H4 (cell line): ENCODE data around the gene ERC2. TPM values are rescaled to one million over a fixed set of nuclear protein-coding genes. Genes with fewer than 3 reads are reported as not detected.

Experiments
- DNase-seq: peaks from one replicate; pipeline ENCODE4 v3.0.0-alpha.2; 2015; ENCODE audit warnings: low spot score
- total RNA-seq: library from RNA; depleted of rRNA; stranded (reverse); fragments of >200 nt; shearing (Covaris generic); gene quantifications from 2 replicates; pipeline ENCODE4 v1.2.3, GENCODE V29; 2014

The ERC2 gene
- total RNA-seq, 1 experiment from 2014 or later: 1.6 TPM

DNA sequence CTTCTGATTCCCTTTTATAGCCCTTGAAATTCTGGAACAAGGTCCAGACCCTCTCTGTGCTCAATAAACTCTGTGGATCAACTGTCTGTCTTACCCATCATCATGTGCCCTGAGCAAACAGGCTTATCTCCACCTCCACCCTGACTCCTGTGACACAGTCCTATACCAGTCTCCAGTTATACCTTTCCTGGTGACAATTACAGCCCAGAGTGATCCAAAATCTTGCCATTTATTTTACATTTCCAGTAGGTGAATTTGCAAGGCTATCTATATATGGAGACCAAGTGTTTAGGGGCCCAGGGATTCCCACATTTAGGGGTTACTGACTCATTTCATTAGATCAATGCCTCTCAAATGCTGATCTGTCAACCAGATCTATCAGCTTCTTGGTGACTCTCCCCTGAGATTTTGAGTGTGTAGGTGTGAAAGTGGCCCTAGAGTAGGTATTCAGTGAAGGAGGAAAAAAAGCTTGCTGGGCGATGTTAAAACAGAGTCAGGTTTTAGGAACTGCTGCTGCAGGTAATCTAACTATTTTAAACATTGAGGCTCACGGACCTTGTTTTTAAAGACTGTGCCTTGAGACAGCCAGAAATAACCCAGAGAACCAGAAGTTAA is 751.5 kb downstream of the ERC2 start:
- DNase-seq: no peak

DNA sequence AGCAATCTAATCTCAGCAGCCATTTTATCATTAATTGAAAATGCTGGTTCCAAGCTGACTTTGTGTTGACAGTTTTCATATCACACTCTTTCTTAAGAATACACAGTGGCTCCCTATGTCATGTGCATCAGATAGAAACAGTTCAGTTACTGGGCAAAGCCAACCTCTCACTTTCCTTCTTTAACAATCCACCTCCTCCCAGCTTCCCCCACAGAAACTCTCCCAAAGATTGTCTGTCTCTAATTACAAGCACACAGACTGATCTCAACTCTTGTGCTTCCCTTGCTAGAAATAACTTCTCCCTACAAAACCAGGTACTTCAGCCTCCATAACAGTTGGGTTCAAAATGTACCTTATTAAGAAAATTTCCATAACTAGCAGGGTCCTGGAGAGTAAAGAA is 752.2 kb downstream of the ERC2 start:
- DNase-seq: no peak

DNA sequence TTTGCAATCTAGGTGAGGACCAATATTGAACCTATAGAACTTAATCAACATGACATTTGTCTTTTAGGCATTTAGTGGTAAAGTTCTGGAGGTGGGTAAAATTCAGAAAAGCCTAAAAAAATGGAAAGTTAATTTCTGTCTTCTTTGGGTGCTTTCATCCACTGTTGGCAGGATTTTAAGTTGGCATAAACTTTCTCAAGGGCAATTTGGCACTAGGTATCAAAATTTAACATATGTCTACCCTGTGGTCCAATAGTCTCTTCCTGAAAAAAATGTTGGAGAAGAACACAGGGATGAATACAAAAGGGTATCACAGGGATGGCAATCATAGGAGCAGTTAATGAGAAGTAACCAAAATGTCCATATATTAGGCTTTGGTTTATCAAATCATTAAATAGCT is 754.2 kb downstream of the ERC2 start:
- no peak for DNase-seq

DNA sequence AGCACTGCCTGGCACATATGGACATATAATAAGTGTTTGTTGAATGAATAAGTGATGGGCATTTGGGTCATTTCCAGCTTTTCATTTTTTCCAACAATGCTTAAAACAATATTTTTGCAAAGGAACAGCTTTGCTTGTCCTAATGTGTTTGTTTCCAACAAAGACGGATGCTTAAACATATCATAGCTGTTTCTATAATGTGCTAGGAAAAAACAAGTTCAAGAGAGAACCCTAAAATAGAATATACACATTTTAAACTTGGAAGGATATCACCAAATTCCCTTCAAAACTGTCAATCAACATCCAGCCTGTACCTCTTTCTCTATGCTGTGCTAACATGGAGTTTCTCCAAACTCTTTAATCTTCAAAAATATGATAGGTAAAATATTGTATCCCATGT is 756.6 kb downstream of the ERC2 start:
- no peak for DNase-seq

DNA sequence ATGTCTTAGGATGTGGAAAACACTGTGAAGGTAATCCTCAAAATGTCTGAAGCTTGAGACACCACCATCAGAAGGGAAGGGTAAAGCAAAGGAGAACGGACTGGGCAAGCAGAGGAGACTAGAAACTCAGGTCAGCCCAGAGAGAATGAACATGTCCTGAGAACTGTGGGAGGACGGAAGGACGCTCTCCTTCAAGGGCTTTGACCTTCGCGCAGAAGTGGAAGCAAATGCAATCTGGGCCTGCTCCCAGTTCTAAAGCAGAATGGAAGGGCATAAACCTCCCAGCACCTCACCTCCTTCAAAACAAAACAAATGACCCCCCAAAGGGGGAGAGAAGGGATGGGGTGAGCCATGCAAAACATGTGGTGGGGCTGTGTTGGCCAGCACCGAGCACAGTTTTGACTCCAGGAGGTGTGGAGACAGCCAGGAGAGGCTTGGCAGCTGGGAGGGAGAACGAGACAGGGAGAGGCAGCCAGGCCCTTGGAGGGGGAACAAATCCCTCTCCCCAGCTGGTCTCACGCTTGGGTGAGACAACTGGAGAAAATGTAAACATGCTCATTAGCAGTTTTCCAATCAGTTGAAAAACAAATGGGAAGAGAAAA is 758.8 kb downstream of the ERC2 start:
- no peak for DNase-seq

DNA sequence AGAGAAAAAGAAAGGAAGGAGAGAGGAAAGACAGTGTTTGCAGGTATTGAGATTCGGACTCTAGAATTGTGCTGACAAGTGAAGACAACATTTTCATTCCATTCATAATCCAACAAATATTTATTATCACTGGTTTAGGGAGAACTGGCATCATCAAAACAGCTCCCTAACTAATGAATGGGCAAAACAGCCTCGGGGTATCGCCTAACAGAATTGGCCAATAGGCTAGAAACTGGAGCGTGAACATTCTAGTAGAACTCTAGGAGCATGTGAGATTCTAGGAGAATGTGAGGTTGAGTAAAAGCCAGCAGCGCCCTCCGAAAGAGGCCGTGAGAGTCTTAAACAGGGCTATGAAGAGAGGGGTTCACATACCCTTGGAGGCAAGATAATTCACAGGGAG is 759.3 kb downstream of the ERC2 start:
- DNase-seq: no peak

DNA sequence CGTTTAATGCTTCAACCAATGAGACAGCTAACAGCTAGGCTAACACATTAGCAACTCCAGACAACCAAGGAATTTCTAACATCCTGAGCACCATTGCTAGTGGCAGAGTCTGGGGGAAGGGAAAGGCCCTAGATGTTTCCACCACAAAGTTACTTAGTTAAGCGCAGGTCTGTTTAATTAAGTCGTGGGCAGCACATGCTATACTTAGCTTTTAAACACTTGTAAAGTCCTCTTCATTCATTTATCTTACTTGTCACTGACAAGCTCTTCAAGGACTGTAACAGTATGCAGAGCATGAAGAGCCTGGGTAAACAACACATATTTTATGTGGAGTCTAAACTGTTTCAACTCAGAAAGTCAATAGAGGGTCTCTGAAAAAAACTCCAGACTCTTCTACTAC is 760.0 kb downstream of the ERC2 start:
- no peak for DNase-seq

DNA sequence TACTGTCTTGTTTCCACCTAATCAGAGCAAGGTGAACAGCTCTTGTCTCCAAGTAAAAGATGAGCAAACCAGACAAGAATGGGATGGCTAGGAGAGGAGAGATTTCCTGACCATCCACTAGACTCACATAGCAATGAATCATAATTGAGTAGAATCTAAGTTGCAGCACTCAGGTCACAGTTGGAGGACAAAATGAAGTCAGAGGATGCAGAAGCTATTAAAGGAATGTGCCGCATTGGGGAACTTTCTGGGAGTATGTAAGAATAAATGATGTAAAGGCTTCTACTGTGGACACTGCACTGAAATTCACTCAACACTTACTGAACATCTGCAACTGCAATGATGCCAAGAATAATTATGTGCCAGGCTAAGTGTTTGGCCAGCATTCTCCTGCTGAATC is 763.7 kb downstream of the ERC2 start:
- no peak for DNase-seq

DNA sequence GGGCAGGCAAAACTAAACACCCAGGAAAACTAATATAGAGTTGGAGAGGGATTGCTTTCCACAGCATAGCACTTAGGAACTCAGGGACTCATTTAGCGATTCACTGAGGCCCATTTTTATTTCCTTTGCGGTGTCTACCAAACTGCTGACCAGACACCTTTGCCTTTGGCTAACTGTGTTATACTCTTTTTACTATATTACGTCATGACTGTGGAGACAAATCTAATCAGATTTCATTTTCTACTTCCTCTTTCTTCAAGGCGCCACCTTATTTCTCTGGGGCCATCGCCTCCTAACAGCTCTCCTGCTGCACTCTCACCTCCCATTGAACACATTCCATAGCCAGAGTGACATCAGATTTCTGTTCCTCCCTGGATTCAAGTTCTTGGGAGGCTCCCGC is 765.4 kb downstream of the ERC2 start:
- no peak for DNase-seq

DNA sequence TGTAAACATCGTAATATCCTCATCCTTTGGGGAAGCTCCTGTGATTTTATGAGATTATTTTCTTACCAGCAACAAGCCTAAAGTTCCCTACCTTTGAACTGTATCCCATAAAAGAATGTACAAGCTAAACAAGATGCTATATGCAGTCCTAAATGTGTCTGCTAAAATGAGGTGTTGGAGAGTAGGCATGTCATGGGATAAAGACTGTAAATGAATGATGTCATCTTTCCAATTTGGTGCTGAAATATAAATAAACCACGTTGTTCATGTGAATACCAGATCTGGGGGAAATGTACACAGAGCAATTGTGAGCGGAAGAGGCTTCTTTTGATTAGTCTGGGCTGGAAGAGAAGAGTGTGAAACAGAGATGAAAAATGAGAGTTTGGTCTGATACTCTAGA is 766.3 kb downstream of the ERC2 start:
- peak; percentile 55 for DNase-seq

DNA sequence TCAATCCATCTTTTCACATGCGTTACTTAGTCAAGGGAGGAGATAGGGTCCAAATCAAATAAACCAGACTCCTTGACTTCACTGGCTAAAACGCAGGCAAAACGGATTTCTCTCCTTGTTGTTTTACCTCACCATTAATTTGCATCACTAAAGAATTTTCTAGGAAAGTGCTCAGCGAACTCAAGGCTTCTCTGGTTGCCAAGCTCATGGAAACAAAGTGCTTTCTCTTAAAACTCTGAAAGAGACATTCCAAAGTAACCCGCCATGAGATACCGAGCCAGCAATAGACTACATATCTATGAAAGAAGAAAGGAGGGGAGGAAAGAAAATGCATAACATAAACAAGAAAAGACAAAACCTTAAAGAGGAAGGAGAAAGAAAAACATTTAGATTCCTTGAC is 769.4 kb downstream of the ERC2 start:
- DNase-seq: no peak

DNA sequence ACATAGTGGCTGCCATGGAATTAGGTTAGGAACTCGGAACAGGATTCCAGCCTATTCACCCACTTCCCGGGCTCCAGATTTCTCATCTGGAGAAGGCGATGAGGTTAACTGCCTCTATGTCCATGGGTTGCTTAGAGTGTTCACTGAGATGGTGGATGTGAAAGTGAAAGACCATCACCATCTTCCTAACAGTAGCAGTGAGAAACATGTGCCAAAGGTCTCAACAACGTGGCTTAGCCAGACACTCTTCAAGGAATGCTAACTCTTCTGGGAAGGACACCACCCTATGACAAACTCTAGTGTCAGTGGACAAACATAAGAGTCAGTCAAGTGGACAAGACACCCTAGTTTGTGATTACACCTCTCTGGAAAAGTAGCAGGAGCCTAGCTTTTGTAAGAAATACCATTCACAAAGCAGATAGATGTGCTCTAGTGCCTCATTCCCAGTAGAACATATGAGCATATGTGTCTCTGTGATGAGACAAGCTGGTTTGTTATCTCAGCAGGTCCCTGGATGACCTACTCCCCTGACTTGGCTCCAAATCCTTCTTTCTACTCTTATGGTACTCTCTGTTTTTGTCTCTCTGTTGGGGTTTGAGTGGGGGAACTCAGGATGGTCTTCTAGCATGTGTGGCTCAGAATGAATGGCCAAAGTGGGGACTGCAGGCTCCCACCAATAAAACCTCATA is 770.9 kb downstream of the ERC2 start:
- DNase-seq: no peak

DNA sequence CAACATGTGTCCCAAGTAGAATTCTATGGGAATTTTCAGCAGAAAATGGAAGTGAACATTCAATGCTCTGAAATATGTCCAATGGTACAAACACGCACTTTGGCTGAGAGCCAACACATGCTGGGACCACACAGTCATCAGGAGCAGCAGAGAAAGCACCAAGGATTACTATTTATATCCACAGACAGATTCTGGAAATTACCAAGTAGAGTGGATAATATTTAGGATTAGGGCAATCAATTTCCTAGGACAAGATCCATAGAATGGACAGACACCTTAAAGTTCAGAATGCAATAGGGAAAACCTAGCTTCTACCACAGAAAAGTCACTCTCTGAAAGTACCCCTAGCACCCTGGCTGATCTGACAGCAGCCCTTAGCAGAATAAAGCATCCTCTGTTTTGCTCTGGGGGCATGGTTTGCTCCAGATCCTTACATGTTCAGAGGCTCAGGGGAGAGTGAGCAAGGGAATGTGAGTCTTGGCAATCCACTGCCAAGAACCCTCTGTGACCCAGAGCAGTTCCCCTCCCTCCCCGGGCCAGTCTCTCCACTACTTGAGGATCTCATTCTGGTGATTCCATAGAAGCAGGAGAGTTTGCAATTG is 775.2 kb downstream of the ERC2 start:
- DNase-seq: no peak

DNA sequence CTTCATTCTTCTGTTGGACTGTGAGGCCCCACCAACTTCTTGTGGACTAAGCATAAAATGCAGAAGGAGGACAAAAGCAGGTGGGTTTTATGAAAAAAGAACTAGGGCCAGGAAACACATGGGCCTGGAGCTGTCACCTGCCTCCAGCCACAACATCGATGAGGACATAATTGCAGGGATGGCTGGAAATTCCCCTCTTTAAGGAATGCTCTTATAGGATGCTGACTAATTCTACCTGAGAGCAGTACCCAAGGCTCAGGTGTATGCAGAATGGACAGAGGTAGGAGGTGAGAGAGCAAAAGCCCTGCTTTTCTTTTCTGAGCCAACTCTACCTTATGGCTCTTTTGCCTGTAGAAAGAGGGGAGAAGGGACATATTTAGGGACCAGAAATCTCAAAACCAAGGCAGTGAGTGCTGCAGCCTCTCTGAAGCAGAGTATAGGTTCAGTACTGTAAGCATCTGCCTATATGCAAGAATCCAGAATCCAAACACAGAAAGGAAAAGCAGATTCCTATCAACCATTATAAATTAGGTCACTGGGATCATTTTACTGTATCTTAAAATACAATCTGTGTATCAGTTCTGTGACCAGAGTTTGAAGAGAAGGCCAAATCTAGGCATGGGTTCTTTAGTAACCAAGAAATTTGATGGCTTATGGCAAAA is 775.8 kb downstream of the ERC2 start:
- no peak for DNase-seq

DNA sequence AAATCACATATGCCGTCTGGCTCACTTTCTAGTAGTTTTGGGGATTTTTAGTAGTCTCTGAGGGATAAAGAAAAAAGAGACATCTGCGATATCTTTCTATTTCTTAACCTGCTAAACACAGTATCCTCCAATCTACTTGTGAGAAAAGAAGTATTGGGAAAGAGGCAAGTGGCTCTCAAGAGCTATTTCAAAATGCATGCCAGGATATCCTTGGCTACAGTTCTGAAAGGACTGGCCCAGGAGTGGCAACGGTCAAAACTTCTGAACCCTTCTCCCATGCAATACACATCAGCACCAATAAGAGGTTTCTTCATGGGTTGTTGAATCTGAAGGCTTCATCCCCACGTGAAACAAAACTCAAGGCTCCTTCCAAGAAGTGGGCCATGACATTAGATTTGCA is 777.1 kb downstream of the ERC2 start:
- DNase-seq: no peak

DNA sequence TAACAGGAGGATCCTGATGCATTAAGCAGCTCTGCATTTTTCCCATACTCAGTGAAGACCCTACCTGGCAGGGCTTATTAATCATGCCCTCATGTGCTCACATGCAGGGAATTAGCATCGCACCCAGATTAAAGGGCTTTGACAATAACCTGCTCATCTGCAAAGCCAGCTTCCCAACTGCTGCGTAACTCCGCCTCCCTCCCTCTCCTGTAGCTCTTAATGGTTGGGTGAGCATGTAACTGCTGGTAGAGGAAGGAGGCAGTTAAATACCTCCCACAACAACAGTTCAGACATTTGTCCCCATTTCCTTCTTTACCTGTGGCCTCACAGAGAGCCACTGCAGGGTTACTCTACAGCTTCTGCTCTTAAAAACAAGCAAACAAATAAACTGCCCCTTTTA is 777.5 kb downstream of the ERC2 start:
- DNase-seq: no peak

DNA sequence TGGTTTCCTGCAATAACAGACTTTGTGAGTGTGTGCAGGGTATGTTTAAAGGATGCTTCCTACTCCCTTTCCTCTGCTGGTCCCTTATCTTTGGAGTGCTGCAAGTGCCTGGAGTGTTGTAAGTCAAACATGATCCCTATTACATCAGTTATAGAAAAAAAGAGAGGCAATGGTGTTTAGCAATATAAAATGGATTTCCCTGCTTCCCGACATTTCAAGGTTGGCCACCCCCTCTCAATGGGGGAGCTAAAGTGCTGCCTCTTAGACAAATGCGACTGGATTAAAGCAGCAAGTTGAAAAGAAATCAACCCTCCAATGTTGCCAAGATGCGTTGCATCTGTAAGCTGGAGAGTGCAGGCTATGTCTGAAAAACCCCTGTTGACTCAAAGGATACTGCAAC is 778.1 kb downstream of the ERC2 start:
- no peak for DNase-seq

DNA sequence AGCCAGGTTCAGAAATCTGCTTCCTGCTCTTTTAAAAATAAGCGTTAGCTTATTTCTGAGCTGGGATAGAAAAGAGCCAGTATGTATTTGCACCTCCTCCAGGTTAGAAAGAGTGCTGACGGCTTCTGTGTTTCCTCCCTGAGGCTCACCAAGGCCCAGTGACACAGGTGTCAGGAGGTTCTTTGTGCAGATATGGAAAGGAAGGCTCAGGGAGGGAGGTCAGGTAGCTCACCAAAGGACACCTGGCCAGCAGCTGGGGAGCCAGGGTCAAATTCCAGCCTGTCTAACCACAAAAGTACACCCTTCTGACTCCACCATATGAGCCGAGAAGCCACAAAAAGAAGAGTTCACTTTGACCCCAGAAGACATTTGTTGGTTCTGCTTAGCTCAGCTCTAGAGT is 780.1 kb downstream of the ERC2 start:
- no peak for DNase-seq

DNA sequence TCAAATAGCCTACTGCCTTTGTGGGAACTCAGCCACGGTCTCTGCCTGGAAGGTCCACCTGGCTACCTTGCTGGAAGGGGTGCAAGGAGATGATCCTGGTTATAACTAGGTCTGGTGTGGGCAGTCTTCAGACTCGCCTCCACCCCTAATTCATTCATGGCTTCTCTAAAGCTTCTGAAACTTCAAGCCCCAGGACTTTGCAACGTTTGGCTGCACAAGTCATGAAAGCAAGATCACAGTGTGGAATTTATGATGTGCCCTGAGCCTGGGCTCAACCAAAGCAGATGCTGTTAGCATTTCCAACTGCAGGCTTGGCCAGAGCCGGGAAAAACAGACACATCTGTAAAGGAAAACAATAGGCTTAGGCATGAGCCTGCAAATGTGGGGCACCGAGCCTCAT is 780.7 kb downstream of the ERC2 start:
- no peak for DNase-seq

DNA sequence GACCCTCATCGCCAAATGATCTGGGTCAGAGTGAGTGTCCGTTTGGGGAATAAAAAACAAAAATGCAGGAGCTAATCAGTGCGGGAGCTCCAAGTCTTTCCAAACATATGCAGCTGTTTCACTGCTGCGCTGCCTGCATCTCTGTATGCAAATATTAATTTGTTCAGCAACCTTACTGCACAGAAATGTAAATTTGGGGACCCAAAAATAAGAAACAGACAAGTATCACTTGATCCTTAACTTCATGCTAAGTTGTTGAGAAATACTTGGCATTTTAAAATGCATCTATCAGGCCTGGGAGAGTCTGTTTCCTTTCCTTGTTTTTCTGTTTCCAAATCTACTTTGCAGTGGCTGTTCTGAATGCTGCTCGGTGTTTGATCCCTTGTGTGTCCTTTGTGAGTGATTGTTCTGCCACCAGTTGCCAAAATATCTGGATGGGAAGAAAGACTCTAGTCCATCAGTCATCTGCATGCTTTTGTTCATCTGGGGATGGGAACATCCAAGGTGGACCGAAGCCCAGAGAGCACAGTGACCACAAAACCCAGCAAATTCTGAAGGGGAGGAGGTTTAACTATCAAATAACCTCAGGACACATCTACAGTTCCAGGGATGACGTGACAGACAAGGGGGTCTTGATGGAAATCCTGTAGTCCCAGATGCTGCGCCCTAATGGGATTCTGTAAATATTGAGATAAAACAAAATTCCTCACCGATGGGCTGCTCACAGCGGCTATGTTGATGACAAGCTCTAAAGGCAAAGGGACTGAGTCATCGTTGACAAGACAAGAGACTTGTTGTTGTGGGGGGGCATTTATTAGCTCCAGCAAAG is 781.6 kb downstream of the ERC2 start:
- DNase-seq: peak; percentile 14

DNA sequence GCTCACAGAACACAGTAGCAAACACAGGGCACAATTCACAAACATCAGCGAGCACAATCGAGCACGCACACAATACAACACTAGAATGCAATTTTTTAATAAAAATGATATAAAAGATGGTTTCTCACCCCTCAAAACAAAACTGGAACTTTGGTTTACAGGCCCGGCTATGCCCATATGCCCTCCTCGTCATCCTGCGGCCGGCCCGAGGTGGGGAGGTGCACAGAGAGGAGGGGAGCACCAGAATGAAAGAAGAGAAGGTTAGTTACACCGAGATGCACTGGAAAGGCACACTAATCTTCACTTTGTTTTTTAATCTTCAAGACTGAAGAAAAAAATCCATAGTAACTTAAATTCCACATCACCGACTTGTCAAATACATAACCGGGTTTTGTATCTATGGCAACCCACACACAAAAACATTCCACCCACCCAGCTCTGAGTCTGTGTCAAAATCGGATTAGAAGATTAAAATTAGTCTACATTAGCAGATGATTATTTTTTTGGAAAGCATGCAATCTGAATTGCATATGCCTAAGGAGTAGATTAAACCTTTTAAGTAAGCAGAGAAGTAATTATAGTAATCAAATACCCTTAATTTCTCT is 784.5 kb downstream of the ERC2 start:
- no peak for DNase-seq
